ENCODE results near the gene TAF11L5.
"Not testable (repeated sequence)": the region's sequence is repeated elsewhere in the genome, so short reads cannot be mapped to it uniquely, and the experiment has no call there.

TAF11L5 gene

DNA sequence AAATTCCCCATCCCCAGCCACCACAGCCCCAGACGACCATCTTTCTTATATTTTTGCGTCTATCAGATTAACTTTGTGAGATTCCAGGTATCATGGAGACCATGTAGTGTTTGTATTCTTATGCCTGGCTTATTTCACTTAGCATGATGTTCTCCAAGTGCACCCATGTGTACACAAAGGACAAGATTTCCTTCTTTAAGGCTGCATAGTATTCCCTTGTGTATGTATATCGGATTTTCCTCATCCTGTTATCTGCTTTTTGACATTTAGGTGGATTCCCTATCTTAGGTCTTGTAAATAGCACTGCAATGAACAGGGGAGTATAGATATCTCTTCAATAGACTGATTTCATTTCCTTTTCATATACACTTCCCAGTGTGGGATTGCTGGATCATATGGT, 32.3 kb upstream of the TAF11L5 start:
- DNase-seq (ENCODE audit: low read depth): no peak
- TF ChIP-seq, protein P1, sequence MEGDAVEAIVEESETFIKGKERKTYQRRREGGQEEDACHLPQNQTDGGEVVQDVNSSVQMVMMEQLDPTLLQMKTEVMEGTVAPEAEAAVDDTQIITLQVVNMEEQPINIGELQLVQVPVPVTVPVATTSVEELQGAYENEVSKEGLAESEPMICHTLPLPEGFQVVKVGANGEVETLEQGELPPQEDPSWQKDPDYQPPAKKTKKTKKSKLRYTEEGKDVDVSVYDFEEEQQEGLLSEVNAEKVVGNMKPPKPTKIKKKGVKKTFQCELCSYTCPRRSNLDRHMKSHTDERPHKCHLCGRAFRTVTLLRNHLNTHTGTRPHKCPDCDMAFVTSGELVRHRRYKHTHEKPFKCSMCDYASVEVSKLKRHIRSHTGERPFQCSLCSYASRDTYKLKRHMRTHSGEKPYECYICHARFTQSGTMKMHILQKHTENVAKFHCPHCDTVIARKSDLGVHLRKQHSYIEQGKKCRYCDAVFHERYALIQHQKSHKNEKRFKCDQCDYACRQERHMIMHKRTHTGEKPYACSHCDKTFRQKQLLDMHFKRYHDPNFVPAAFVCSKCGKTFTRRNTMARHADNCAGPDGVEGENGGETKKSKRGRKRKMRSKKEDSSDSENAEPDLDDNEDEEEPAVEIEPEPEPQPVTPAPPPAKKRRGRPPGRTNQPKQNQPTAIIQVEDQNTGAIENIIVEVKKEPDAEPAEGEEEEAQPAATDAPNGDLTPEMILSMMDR (conservative IDR thresholded peaks at IDR 0.05; ENCODE audit: low read depth, low read length): no peak
- no peak overlapping the region for H3K4me3 ChIP-seq (ENCODE audit: low read depth, low read length)

DNA sequence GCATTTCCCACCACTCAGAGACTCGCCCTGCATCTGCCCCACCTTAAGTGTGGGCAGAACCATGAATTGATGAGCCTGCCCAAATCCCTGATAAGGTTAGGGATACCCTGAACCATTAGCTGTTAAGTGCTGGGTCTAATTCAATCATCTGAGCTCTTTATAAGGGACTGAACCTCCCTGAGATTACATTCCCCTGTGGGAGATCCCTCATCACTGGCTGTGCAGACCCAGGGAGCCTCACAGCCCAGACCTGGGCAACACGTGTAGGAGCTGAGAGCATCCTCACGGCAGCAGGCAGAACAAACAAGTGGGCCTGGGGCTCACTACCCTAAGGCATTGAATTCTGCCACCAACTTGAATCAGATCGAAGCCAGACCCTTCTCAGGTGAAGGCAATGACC, 27.6 kb upstream of the TAF11L5 start:
- TF ChIP-seq, protein P1 (conservative IDR thresholded peaks at IDR 0.05; ENCODE audit: low read depth, low read length): no peak
- DNase-seq (ENCODE audit: low read depth): no peak
- no peak overlapping the region for H3K4me3 ChIP-seq (ENCODE audit: low read depth, low read length)

DNA sequence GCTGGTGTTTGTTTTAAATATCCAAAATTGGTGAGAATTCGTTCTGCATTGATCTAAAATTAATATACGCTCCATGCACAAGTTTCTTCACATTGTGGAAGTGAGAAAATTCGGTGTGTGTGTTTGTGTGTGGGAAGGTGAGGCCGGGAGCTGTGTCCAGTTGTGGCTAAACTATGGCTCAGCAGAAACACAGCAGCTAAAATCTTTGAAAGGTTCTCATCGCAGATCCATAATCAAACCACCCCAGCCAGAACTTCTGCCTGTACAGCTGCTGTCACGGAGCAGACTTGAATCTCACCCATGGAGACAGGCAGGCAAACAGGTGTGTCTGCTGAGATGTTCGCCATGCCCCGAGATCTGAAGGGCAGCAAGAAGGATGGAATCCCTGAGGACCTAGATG, 27.1 kb upstream of the TAF11L5 start, which contains the start of gene TAF11L2:
TAF11L2 (plus strand) TSS at position 301 of the 400 bp plus-strand sequence.
- not testable (repeated sequence) for H3K4me3 ChIP-seq (ENCODE audit: low read depth, low read length); DNase-seq (ENCODE audit: low read depth)

DNA sequence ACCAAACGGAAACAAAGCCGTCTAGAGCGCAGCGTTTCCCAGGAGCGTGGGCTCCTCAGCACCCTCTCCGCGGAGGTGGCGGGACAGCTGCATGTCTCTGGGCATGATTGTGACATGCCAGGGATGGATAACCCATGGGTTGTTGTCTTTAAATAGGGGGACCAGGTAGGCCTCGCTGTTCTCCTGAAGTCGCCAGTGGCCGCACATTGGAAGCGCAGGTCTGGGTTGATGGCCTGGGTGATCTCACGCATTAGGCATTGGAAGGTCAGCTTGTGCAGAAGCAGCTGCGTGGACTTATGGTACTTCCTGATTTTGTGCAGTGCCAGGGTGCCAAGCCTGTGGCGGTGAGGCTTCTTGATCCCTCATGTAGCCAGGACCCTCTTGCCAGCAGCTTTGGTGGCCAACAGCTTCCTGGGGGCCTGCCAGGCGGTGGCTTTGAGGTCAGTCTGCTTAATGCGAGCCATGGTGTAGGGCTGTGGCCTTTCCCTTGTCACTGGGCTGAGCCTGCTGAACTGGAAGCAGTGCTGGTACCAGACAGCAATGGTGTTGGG, 13.2 kb upstream of the TAF11L5 start:
- no peak overlapping the region for H3K4me3 ChIP-seq (ENCODE audit: low read depth, low read length)
- TF ChIP-seq, protein P1 (conservative IDR thresholded peaks at IDR 0.05; ENCODE audit: low read depth, low read length): no peak
- DNase-seq (ENCODE audit: low read depth): no peak

DNA sequence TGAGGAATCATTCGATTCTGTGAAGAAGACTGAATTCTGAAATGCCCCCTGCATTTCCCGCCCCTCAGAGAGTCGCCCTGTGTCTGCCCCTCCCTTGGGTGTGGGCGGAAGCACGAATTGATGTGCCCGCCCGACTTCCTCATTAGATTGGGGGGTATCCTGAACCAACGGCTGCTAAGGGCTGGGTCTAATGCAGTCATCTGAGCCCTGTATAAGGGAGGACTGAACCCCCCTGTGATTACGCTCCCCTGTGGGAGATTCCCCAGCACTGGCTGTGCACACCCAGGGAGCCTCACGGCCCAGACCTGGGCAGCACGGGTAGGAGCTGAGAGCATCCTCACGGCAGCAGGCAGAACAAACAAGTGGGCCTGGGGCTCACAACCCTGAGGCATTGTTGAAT, 7.5 kb upstream of the TAF11L5 start:
- H3K4me3 ChIP-seq (ENCODE audit: low read depth, low read length); DNase-seq (ENCODE audit: low read depth): not testable (repeated sequence)

DNA sequence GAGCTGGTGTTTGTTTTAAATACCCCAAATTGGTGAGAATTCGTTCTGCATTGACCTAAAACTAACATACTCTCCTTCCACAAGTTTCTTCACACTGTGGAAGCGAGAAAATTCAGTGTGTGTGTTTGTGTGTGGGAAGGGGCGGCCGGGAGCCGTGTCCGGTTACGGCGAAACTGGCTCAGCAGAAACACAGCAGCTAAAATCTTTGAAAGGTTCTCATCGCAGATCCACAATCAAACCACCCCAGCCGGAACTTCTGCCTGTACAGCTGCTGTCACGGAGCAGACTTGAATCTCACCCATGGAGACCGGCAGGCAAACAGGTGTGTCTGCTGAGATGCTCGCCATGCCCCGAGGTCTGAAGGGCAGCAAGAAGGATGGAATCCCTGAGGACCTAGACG, 7.0 kb upstream of the TAF11L5 start, which contains the start of gene TAF11L3:
TAF11L3 (plus strand) TSS at position 301 of the 400 bp plus-strand sequence.
- H3K4me3 ChIP-seq (ENCODE audit: low read depth, low read length); DNase-seq (ENCODE audit: low read depth): not testable (repeated sequence)

DNA sequence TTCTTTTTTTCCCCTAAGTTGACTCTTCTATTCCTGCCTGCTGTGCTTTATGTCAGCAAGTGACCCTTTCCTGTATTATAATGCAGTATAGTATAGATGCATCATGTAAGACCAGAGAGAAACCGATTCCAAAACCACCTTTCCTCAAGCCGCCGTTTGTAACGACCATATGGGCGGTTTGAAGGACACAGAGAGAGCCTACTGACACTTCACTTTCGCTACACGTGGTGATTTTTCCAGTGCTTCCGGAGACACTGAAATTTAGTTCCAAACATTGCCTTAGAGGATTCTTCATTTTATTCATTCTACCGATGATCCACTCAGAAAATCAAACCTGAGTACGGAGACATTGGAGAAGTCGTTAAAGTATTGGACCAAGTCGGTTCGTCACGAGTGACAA, 5.5 kb upstream of the TAF11L5 start:
- not testable (repeated sequence) for H3K4me3 ChIP-seq (ENCODE audit: low read depth, low read length); DNase-seq (ENCODE audit: low read depth)

DNA sequence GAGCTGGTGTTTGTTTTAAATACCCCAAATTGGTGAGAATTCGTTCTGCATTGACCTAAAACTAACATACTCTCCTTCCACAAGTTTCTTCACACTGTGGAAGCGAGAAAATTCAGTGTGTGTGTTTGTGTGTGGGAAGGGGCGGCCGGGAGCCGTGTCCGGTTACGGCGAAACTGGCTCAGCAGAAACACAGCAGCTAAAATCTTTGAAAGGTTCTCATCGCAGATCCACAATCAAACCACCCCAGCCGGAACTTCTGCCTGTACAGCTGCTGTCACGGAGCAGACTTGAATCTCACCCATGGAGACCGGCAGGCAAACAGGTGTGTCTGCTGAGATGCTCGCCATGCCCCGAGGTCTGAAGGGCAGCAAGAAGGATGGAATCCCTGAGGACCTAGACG, 3.5 kb upstream of the TAF11L5 start, which contains the start of gene TAF11L4:
TAF11L4 (plus strand) TSS at position 301 of the 400 bp plus-strand sequence.
- H3K4me3 ChIP-seq (ENCODE audit: low read depth, low read length); DNase-seq (ENCODE audit: low read depth): not testable (repeated sequence)

DNA sequence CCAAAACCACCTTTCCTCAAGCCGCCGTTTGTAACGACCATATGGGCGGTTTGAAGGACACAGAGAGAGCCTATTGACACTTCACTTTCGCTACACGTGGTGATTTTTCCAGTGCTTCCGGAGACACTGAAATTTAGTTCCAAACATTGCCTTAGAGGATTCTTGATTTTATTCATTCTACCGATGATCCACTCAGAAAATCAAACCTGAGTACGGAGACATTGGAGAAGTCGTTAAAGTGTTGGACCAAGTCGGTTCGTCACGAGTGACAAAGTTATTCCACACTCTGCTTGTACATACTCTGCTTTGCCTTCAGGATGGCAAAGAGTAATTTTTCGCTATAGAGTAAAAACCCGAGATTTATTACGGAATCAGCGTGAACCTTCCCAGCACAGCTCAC, 1.5 kb downstream of the TAF11L5 start:
- H3K4me3 ChIP-seq (ENCODE audit: low read depth, low read length); DNase-seq (ENCODE audit: low read depth): not testable (repeated sequence)

DNA sequence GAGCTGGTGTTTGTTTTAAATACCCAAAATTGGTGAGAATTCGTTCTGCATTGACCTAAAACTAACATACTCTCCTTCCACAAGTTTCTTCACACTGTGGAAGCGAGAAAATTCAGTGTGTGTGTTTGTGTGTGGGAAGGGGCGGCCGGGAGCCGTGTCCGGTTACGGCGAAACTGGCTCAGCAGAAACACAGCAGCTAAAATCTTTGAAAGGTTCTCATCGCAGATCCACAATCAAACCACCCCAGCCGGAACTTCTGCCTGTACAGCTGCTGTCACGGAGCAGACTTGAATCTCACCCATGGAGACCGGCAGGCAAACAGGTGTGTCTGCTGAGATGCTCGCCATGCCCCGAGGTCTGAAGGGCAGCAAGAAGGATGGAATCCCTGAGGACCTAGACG, 3.3 kb downstream of the TAF11L5 start, which contains the start of gene TAF11L6:
TAF11L6 (plus strand) TSS at position 301 of the 400 bp plus-strand sequence.
- DNase-seq (ENCODE audit: low read depth); H3K4me3 ChIP-seq (ENCODE audit: low read depth, low read length): not testable (repeated sequence)
